ENCODE data around the gene TMTC4.

DNA sequence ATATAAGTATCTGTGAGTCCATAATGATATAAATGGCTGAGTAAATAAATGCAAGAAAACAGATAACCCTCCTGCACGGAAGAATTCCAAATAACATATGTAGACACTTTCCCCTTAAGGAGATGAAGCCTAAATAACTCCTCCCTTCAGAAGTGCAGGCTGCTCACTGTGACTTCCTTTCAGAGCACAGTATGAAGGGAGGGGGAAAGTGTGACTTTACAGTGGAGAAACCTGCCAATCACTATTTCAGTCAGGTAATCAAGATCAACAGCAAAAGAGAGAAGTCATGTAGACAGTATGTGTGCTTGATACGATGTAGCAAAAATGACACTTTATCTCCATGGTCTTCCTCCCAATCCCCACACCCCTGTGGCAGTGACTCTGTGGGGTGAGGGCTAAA, 93.1 kb downstream of the TMTC4 start:
- TF ChIP-seq, protein P1, sequence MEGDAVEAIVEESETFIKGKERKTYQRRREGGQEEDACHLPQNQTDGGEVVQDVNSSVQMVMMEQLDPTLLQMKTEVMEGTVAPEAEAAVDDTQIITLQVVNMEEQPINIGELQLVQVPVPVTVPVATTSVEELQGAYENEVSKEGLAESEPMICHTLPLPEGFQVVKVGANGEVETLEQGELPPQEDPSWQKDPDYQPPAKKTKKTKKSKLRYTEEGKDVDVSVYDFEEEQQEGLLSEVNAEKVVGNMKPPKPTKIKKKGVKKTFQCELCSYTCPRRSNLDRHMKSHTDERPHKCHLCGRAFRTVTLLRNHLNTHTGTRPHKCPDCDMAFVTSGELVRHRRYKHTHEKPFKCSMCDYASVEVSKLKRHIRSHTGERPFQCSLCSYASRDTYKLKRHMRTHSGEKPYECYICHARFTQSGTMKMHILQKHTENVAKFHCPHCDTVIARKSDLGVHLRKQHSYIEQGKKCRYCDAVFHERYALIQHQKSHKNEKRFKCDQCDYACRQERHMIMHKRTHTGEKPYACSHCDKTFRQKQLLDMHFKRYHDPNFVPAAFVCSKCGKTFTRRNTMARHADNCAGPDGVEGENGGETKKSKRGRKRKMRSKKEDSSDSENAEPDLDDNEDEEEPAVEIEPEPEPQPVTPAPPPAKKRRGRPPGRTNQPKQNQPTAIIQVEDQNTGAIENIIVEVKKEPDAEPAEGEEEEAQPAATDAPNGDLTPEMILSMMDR (IDR thresholded peaks at IDR 0.05), result no peak
- TF ChIP-seq POLR2A (IDR thresholded peaks at IDR 0.05), result no peak

All from vagina (tissue), 2 donors.